ENCODE results near the gene LDLRAD4.

LDLRAD4 gene

GRCh38 chr18:13218368-13218991 is at the start of gene LDLRAD4:
Gene LDLRAD4, plus strand, starts transcription at chr18:13218760.
- DNase-seq (ENCODE audit: low read depth in 2 of 2), result no peak

- no peak for DNase-seq (ENCODE audit: low read depth in 2 of 2)
Measured at GRCh38 chr18:13173578-13174145, 44.9 kb upstream of the LDLRAD4 start.

- DNase-seq (ENCODE audit: low read depth in 2 of 2), result no peak
Measured at GRCh38 chr18:13175266-13175665, 43.3 kb upstream of the LDLRAD4 start.

GRCh38 chr18:13175754-13176210 is 42.8 kb upstream of the LDLRAD4 start:
- no peak for DNase-seq (ENCODE audit: low read depth in 2 of 2)

- no peak for DNase-seq (ENCODE audit: low read depth in 2 of 2)
Measured at GRCh38 chr18:13176847-13177246, 41.7 kb upstream of the LDLRAD4 start.

GRCh38 chr18:13178197-13178596 is 40.4 kb upstream of the LDLRAD4 start:
- no peak for DNase-seq (ENCODE audit: low read depth in 2 of 2)

- no peak for DNase-seq (ENCODE audit: low read depth in 2 of 2)
Measured at GRCh38 chr18:13178976-13179375, 39.6 kb upstream of the LDLRAD4 start.

- DNase-seq (ENCODE audit: low read depth in 2 of 2), result no peak
Measured at GRCh38 chr18:13179566-13180113, 38.9 kb upstream of the LDLRAD4 start.

- no peak for DNase-seq (ENCODE audit: low read depth in 2 of 2)
Measured at GRCh38 chr18:13180614-13181375, 37.8 kb upstream of the LDLRAD4 start.

- DNase-seq (ENCODE audit: low read depth in 2 of 2), result no peak
Measured at GRCh38 chr18:13181765-13182164, 36.8 kb upstream of the LDLRAD4 start.

- DNase-seq (ENCODE audit: low read depth in 2 of 2), result no peak
Measured at GRCh38 chr18:13183359-13183758, 35.2 kb upstream of the LDLRAD4 start.

GRCh38 chr18:13183790-13184189 is 34.8 kb upstream of the LDLRAD4 start:
- DNase-seq (ENCODE audit: low read depth in 2 of 2), result no peak

- DNase-seq (ENCODE audit: low read depth in 2 of 2), result no peak
Measured at GRCh38 chr18:13184396-13184795, 34.2 kb upstream of the LDLRAD4 start.

GRCh38 chr18:13185675-13186198 is 32.8 kb upstream of the LDLRAD4 start:
- DNase-seq (ENCODE audit: low read depth in 2 of 2), result no peak

- no peak for DNase-seq (ENCODE audit: low read depth in 2 of 2)
Measured at GRCh38 chr18:13186687-13187086, 31.9 kb upstream of the LDLRAD4 start.

GRCh38 chr18:13187498-13187897 is 31.1 kb upstream of the LDLRAD4 start:
- no peak for DNase-seq (ENCODE audit: low read depth in 2 of 2)

- DNase-seq (ENCODE audit: low read depth in 2 of 2), result no peak
Measured at GRCh38 chr18:13191031-13191430, 27.5 kb upstream of the LDLRAD4 start.

- no peak for DNase-seq (ENCODE audit: low read depth in 2 of 2)
Measured at GRCh38 chr18:13191779-13192178, 26.8 kb upstream of the LDLRAD4 start.

GRCh38 chr18:13192970-13193369 is 25.6 kb upstream of the LDLRAD4 start:
- DNase-seq (ENCODE audit: low read depth in 2 of 2), result no peak

GRCh38 chr18:13194239-13194638 is 24.3 kb upstream of the LDLRAD4 start:
- no peak for DNase-seq (ENCODE audit: low read depth in 2 of 2)

GRCh38 chr18:13198701-13199100 is 19.9 kb upstream of the LDLRAD4 start:
- no peak for DNase-seq (ENCODE audit: low read depth in 2 of 2)

- no peak for DNase-seq (ENCODE audit: low read depth in 2 of 2)
Measured at GRCh38 chr18:13199169-13199568, 19.4 kb upstream of the LDLRAD4 start.
